H9 (cell line): Measurements from ENCODE around the gene SETD4. TPM values are rescaled to one million over a fixed set of nuclear protein-coding genes. Genes with fewer than 3 reads are reported as not detected.

Experiments used
- DNase-seq: peaks from one replicate; pipeline ENCODE4 v3.0.0-alpha.2; 2017
- H2AFZ ChIP-seq: one replicate; pipeline ENCODE4 v1.6.1; 2013; ENCODE audit warnings: mild to moderate bottlenecking, low read length, control low read depth, moderate library complexity
- H2AK5ac ChIP-seq: 2 replicates; pipeline ENCODE4 v1.6.1; 2013; ENCODE audit warnings: low read length, control low read depth, mixed read lengths; ENCODE audit not compliant: insufficient read length
- H2BK120ac ChIP-seq: one replicate; pipeline ENCODE4 v1.6.1; 2013; ENCODE audit warnings: low read depth, mild to moderate bottlenecking, low read length, control low read depth, inconsistent platforms; ENCODE audit not compliant: poor library complexity, severe bottlenecking
- H2BK12ac ChIP-seq: 2 replicates; pipeline ENCODE4 v1.6.1; 2013; ENCODE audit warnings: low read length, control low read depth, mixed read lengths, low read depth; ENCODE audit not compliant: insufficient read length
- H2BK15ac ChIP-seq: 2 replicates; pipeline ENCODE4 v1.6.1; 2013; ENCODE audit warnings: low read depth, low read length, control low read depth
- H2BK20ac ChIP-seq: one replicate; pipeline ENCODE4 v1.6.1; 2013; ENCODE audit warnings: low read depth, mild to moderate bottlenecking, low read length, control low read depth, inconsistent platforms; ENCODE audit not compliant: poor library complexity, severe bottlenecking
- H2BK5ac ChIP-seq: 2 replicates; pipeline ENCODE4 v1.6.1; 2013; ENCODE audit warnings: low read length, control low read depth, mixed read lengths; ENCODE audit not compliant: insufficient read length
- H3K14ac ChIP-seq: 2 replicates; pipeline ENCODE4 v1.6.1; 2013; ENCODE audit warnings: low read length, control low read depth; ENCODE audit not compliant: insufficient read depth
- H3K18ac ChIP-seq: 2 replicates; pipeline ENCODE4 v1.6.1; 2013; ENCODE audit warnings: low read depth, mild to moderate bottlenecking, mixed read lengths, low read length, control low read depth; ENCODE audit not compliant: insufficient read length
- H3K23ac ChIP-seq: 2 replicates; pipeline ENCODE4 v1.6.1; 2013; ENCODE audit warnings: low read length, control low read depth, mixed read lengths, low read depth; ENCODE audit not compliant: insufficient read length
- H3K23me2 ChIP-seq: 2 replicates; pipeline ENCODE4 v1.6.1; 2013; ENCODE audit warnings: low read depth, mild to moderate bottlenecking, mixed read lengths, low read length, control low read depth; ENCODE audit not compliant: insufficient read length, poor library complexity, severe bottlenecking
- H3K27ac ChIP-seq: 2 replicates; pipeline ENCODE4 v1.5.1; 2013; ENCODE audit warnings: low read length, control low read depth, mixed read lengths, low read depth; ENCODE audit not compliant: insufficient read length
- H3K27me3 ChIP-seq: 2 replicates; pipeline ENCODE4 v1.6.1; 2013; ENCODE audit warnings: low read length, control low read depth, inconsistent platforms; ENCODE audit not compliant: insufficient read depth
- H3K4ac ChIP-seq: 2 replicates; pipeline ENCODE4 v1.6.1; 2013; ENCODE audit warnings: low read depth, mild to moderate bottlenecking, control low read depth, inconsistent platforms, low read length, moderate library complexity
- H3K4me1 ChIP-seq: 2 replicates; pipeline ENCODE4 v1.6.1; 2013; ENCODE audit warnings: low read length, control low read depth, inconsistent platforms; ENCODE audit not compliant: insufficient read depth
- H3K4me2 ChIP-seq: 2 replicates; pipeline ENCODE4 v1.6.1; 2013; ENCODE audit warnings: low read length, control low read depth, mixed read lengths; ENCODE audit not compliant: insufficient read length, insufficient read depth
- H3K56ac ChIP-seq: 2 replicates; pipeline ENCODE4 v1.6.1; 2013; ENCODE audit warnings: low read depth, mild to moderate bottlenecking, mixed read lengths, low read length, control low read depth; ENCODE audit not compliant: insufficient read length
- H3K79me1 ChIP-seq: 2 replicates; pipeline ENCODE4 v1.6.1; 2013; ENCODE audit warnings: low read depth, mild to moderate bottlenecking, moderate library complexity, low read length, control low read depth, inconsistent platforms; ENCODE audit not compliant: insufficient read depth, poor library complexity, severe bottlenecking
- H3K79me2 ChIP-seq: 2 replicates; pipeline ENCODE4 v1.6.1; 2013; ENCODE audit warnings: low read length, control low read depth, inconsistent platforms; ENCODE audit not compliant: insufficient read depth
- H3K9ac ChIP-seq: 2 replicates; pipeline ENCODE4 v1.6.1; 2013; ENCODE audit warnings: low read length, control low read depth, mixed read lengths; ENCODE audit not compliant: insufficient read length; ENCODE audit errors: extremely low read depth
- H3K9me3 ChIP-seq: one replicate; pipeline ENCODE4 v1.6.1; 2013; ENCODE audit warnings: low read depth, low read length, inconsistent platforms; ENCODE audit not compliant: control insufficient read depth
- H3T11ph ChIP-seq: one replicate; pipeline ENCODE4 v1.6.1; 2013; ENCODE audit warnings: mild to moderate bottlenecking, low read length, control low read depth, inconsistent platforms
- H4K20me1 ChIP-seq: one replicate; pipeline ENCODE4 v1.6.1; 2013; ENCODE audit not compliant: control insufficient read depth, insufficient read length, insufficient read depth
- H4K5ac ChIP-seq: 2 replicates; pipeline ENCODE4 v1.6.1; 2013; ENCODE audit warnings: low read depth, mild to moderate bottlenecking, mixed read lengths, low read length, control low read depth; ENCODE audit not compliant: insufficient read length
- H4K8ac ChIP-seq: replicated peaks from 2 replicates; pipeline ENCODE4 v1.6.1; 2013; ENCODE audit warnings: low read length, control low read depth, mixed read lengths, low read depth; ENCODE audit not compliant: insufficient read length
- H4K91ac ChIP-seq: 2 replicates; pipeline ENCODE4 v1.6.1; 2013; ENCODE audit warnings: low read depth, mild to moderate bottlenecking, moderate library complexity, mixed read lengths, low read length, control low read depth; ENCODE audit not compliant: insufficient read length
- H3K27ac Mint-ChIP-seq, 3 experiments: 2 replicates in 2 of 3; 3 replicates in 1 of 3; pipeline ENCODE4 v1.8.0; 2020 to 2021; ENCODE audit warnings: mixed read lengths in 3 of 3, mild to moderate bottlenecking in 1 of 3, moderate library complexity in 1 of 3
- H3K27me3 Mint-ChIP-seq: 2 replicates; pipeline ENCODE4 v1.8.0; 2021; ENCODE audit warnings: low read depth, mild to moderate bottlenecking, moderate library complexity, mixed read lengths
- H3K36me3 Mint-ChIP-seq, 3 experiments: 2 replicates in 2 of 3; 3 replicates in 1 of 3; pipeline ENCODE4 v1.8.0; 2020 to 2021; ENCODE audit warnings: low read depth in 3 of 3, mixed read lengths in 3 of 3; ENCODE audit not compliant: insufficient read depth in 1 of 3
- H3K4me1 Mint-ChIP-seq, 2 experiments: 2 replicates each; pipeline ENCODE4 v1.8.0; 2020; ENCODE audit warnings: mixed read lengths in 2 of 2
- H3K4me3 Mint-ChIP-seq, 2 experiments: 2 replicates in 1 of 2; 3 replicates in 1 of 2; pipeline ENCODE4 v1.8.0; 2020 to 2021; ENCODE audit warnings: mild to moderate bottlenecking in 2 of 2, mixed read lengths in 2 of 2, moderate library complexity in 1 of 2
- H3K9me3 Mint-ChIP-seq, 2 experiments: 2 replicates in 1 of 2; 3 replicates in 1 of 2; pipeline ENCODE4 v1.8.0; 2020; ENCODE audit warnings: mild to moderate bottlenecking in 2 of 2, mixed read lengths in 2 of 2, moderate library complexity in 1 of 2
- WGBS: extraction: QIAGEN DNeasy Blood & Tissue Kit; methylation state at CpG from one replicate; pipeline ENCODE4 v1.1.7; 2013; ENCODE audit warnings: missing lambda C conversion rate, low lambda C conversion rate, mixed read lengths; ENCODE audit not compliant: insufficient read length; ENCODE audit errors: extremely low coverage; 5-methylcytosine and 5-hydroxymethylcytosine counted together
- total RNA-seq: library from RNA; stranded (reverse); gene quantifications from 2 replicates; pipeline ENCODE4 v1.2.1, GENCODE V29; 2021
- TF ChIP-seq, protein P1 (sequence below): fragments of 200-600 bp; sonication (generic); conservative IDR thresholded peaks from 3 replicates; pipeline ENCODE4 v1.8.0; 2021; ENCODE audit warnings: antibody characterized with exemption, mild to moderate bottlenecking

The SETD4 gene
- total RNA-seq, 1 experiment from 2014 or later = 52.5 TPM

DNA sequence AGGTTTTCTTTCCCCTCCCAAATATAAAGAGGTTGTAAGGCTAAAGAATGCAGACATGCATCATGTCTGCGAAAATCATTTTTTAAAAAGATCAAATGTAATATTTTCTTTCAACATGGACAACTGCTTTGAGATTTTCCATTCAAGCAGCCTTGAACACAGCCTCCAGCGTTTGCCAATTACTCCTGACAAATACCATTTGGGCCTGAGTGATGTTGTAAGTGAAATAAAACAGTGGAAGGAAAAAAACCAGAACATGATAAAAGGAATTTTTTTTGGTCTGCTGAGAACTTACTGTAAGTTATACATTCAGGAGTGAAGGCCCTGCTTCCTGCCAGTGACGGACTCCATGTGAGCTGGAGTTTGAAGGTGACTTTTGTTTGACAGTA, 37.2 kb downstream of the SETD4 start:
- no peak overlapping the region for H3K4ac ChIP-seq
- H3K56ac ChIP-seq = no peak overlapping the region
- H3K9me3 ChIP-seq = peaks cover 9% of the 10 kb centered on the region
- no peaks in the 10 kb centered on the region; the same call in 1 of the 2 replicates for H3K27me3 ChIP-seq
- peaks cover 0 to 6% (median 0%) of the 10 kb centered on the region in 3 experiments; a peak in 2 of 7 replicates for H3K36me3 Mint-ChIP-seq
- peaks cover under 1 to 2% of the 10 kb centered on the region in 2 experiments; a peak in 3 of 4 replicates for H3K4me1 Mint-ChIP-seq
- no peaks in the 10 kb centered on the region for H3K23me2 ChIP-seq
- H3T11ph ChIP-seq = no peak overlapping the region
- no peaks in the 10 kb centered on the region for H4K20me1 ChIP-seq
- H3K4me2 ChIP-seq = no peak overlapping the region
- H3K27ac Mint-ChIP-seq = no peak overlapping the region
- H3K79me1 ChIP-seq = no peaks in the 10 kb centered on the region
- H2AK5ac ChIP-seq = no peak overlapping the region
- H3K9me3 Mint-ChIP-seq = peaks cover 3 to 9% of the 10 kb centered on the region in 2 experiments; a peak in 3 of 5 replicates
- no CpG with 5 or more reads among the region's 3 CpGs for WGBS
- no peak overlapping the region for H3K27ac ChIP-seq
- H4K91ac ChIP-seq = no peak overlapping the region
- H2BK15ac ChIP-seq = no peak overlapping the region
- TF ChIP-seq, protein P1, sequence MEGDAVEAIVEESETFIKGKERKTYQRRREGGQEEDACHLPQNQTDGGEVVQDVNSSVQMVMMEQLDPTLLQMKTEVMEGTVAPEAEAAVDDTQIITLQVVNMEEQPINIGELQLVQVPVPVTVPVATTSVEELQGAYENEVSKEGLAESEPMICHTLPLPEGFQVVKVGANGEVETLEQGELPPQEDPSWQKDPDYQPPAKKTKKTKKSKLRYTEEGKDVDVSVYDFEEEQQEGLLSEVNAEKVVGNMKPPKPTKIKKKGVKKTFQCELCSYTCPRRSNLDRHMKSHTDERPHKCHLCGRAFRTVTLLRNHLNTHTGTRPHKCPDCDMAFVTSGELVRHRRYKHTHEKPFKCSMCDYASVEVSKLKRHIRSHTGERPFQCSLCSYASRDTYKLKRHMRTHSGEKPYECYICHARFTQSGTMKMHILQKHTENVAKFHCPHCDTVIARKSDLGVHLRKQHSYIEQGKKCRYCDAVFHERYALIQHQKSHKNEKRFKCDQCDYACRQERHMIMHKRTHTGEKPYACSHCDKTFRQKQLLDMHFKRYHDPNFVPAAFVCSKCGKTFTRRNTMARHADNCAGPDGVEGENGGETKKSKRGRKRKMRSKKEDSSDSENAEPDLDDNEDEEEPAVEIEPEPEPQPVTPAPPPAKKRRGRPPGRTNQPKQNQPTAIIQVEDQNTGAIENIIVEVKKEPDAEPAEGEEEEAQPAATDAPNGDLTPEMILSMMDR = no peak
- H3K18ac ChIP-seq = no peak overlapping the region
- no peaks in the 10 kb centered on the region; the same call in 1 of the 2 replicates for H3K27me3 Mint-ChIP-seq
- no peak overlapping the region for H3K9ac ChIP-seq
- no peak overlapping the region for H2BK20ac ChIP-seq
- DNase-seq = no peak
- no peaks in the 10 kb centered on the region for H3K79me2 ChIP-seq
- H3K4me1 ChIP-seq = no peaks in the 10 kb centered on the region
- no peak overlapping the region for H3K14ac ChIP-seq
- H2AFZ ChIP-seq = no peak overlapping the region
- H4K5ac ChIP-seq = no peak overlapping the region
- H2BK12ac ChIP-seq = no peak overlapping the region
- H2BK120ac ChIP-seq = no peak overlapping the region
- no peak overlapping the region for H3K23ac ChIP-seq
- no peak overlapping the region for H4K8ac ChIP-seq
- H3K4me3 Mint-ChIP-seq = no peak overlapping the region
- H2BK5ac ChIP-seq = no peak overlapping the region
